ENCODE data around the gene CLEC2L.
A peak's percentile ranks its signal among the peaks of the same experiment; 100 is the strongest.

The CLEC2L gene

GRCh38 chr7:139557857-139558581 lies 34.5 kb downstream of the CLEC2L start:
- DNase-seq, result no peak

- DNase-seq, result no peak
These were observed 36.0 kb downstream of the CLEC2L start for GRCh38 chr7:139559364-139560105.

- no peak for DNase-seq
These were observed 36.7 kb downstream of the CLEC2L start for GRCh38 chr7:139560199-139560598.

DNA sequence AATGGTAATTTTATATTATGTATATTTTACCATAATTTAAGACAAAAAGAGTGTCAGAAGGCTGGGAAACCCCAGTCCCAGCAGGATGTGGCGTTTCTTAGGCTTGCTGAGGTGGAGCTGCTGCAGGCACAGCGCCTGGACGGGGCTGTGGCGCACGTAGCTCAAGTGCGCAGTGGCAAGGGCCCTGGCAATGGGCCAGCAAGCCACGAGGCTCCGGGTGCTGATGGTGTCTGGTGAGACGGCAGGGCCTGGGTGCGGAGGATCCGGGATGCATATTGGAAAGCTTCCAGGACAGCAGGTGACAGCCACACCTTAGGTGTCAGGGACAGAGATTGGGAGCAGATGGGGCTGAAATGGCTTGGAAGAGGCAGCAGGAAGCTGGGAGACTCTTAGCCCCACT lies 37.2 kb downstream of the CLEC2L start:
- DNase-seq, result no peak

GRCh38 chr7:139562491-139562890 lies 39.0 kb downstream of the CLEC2L start:
- DNase-seq, result no peak

GRCh38 chr7:139562961-139563565 lies 39.6 kb downstream of the CLEC2L start:
- DNase-seq, result peak; percentile 15

DNA sequence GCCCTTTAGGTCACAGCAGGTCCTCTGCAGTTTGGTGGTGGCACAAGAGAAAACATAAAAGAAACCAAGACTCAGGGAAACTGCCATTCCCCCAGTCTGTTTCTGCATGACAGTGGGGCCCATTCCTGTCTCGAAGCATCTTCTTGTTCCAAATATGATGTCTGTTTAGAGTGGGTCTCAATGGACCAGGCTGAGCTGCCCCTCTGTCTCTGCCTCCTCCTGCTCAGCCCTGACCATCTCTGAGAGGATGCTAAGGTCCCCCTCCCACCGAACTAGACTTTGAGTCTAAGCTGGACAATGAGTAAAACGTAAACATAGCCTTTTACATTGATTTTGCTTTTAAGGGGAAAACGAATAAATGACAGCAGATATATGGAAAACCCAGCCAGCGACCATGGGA lies 40.4 kb downstream of the CLEC2L start:
- DNase-seq, result no peak

DNA sequence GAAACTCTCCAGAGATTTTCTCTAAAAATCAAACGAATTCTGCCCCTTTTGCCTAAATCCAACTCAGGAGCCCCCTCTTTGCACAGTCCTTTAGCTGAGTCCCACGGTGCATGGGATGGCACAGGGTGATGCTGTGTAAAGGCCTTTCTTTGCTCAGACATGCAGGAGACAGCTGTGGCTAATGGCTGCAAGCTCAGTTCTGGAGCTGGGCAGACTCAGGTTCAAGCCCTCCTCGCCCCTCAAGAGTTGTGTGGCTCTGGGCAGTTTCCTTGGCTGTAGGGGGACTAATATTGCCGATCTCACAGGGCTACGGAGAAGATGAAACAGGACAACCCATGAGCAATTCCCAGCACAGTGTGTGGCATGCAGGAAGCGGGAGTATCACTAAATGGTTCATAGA lies 42.6 kb downstream of the CLEC2L start:
- DNase-seq, result no peak

- no peak for DNase-seq
These were observed 43.5 kb downstream of the CLEC2L start for GRCh38 chr7:139566736-139567646.

DNA sequence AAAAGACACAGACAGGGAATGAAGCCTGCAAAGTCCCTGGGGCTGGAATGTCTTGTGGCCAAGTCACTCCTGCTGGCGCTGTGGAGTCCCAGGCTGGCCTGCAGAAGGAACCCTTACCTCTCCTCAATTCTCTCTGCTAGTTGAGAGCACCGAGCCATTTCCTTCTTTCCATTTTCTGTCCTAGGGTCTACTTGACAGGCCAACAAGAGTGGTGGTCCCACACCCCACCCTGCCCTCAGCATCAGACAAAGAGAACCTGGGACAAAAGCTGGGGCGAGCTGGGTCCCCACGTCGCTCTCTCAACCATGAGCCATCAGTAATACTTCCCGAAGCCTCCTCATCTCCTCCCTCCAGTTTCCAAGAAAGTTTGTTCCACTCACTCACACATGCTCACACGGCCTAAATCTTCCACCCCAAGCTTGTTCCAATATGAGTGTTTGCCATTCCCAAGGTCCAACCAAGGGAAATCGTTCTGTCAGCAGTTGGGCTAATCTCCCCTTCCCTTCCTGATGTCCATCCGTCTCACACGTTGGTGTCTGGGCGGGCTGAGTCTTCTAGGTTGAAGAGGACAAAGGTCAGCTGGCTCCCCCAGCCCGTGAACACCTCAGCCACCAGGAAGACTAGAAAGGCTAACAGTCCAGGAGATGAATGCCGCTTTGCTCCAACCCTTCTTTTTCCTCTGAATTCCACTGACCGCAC lies 44.3 kb downstream of the CLEC2L start:
- no peak for DNase-seq

GRCh38 chr7:139568346-139568675 lies 44.8 kb downstream of the CLEC2L start:
- no peak for DNase-seq

DNA sequence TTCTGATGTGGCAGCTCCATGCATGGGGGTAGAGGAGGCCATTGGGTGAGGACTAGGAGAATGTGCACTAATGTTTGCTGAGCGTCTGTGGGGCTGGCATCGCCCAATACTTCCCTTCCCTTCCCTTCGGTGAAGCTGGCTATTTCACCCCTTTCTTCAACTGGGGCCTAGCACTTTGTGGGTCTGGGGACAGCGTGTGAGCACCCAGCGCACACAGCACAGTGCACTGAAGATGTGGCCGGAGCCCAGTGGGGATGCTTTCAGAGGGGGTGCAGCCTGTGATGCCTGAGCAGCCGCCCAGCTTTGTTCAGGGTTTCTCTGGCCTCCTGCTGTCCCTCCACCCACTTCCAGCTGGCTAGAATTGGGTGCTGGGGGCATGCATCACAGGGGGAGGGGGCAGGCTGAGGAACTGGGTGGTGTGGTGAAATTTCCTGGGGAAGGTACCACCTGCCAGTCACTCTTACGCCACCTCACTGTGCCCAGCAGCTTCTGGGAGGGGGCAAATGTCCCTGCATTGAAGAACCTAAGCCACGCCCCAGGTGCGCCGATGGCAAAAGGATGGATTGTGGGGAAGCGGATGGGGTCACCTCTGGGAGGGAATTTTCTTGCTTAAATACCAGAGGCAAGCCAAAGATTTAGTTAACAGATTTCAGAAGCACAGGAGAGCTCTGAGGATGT lies 45.5 kb downstream of the CLEC2L start:
- DNase-seq, result no peak

DNA sequence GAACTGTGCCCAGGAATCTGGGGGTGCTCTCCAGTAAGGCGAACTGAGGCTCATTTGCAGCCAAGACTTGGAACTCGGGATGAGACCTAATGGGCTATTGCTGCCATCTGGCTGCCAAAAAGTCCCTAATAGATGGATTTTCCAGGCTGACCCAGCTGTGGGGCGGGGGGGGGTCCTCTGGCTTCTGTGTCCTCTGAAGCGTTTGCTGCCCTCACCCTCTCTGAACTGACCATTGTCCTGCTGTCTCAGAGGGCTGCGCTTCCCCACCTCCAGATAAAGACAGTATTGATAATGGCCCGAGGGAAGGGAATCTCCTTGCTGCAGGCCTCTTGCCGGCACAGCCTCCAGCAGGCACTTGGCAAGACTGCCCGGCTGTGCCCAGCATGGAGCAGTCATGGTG lies 46.6 kb downstream of the CLEC2L start:
- DNase-seq, result no peak

GRCh38 chr7:139570626-139571025 lies 47.1 kb downstream of the CLEC2L start:
- DNase-seq, result no peak

GRCh38 chr7:139571190-139571589 lies 47.7 kb downstream of the CLEC2L start:
- no peak for DNase-seq

- DNase-seq, result no peak
These were observed 48.2 kb downstream of the CLEC2L start for GRCh38 chr7:139571651-139572050.

DNA sequence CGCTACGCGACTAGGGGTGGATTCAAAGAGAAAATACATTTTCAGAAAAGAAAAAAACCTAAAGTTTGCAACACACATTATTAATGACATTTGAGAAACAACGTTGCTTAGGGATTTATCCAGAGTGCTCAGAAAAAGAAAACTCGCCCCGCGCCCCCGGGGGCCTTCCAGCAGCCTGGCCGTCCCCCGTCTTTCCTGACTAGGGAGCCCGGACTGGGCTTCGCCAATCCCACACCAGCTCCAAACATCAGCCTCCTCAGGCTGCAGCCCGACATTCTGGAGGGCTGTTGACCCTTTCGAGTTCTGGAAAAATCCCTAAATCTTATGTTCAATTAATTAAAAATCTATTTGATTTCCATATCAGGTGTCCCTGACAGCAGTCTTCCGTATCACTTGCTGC lies 48.6 kb downstream of the CLEC2L start:
- DNase-seq, result no peak

GRCh38 chr7:139572704-139573385 lies 49.4 kb downstream of the CLEC2L start:
- DNase-seq, result no peak

- DNase-seq, result no peak
These were observed 50.4 kb downstream of the CLEC2L start for GRCh38 chr7:139573871-139574270.

DNA sequence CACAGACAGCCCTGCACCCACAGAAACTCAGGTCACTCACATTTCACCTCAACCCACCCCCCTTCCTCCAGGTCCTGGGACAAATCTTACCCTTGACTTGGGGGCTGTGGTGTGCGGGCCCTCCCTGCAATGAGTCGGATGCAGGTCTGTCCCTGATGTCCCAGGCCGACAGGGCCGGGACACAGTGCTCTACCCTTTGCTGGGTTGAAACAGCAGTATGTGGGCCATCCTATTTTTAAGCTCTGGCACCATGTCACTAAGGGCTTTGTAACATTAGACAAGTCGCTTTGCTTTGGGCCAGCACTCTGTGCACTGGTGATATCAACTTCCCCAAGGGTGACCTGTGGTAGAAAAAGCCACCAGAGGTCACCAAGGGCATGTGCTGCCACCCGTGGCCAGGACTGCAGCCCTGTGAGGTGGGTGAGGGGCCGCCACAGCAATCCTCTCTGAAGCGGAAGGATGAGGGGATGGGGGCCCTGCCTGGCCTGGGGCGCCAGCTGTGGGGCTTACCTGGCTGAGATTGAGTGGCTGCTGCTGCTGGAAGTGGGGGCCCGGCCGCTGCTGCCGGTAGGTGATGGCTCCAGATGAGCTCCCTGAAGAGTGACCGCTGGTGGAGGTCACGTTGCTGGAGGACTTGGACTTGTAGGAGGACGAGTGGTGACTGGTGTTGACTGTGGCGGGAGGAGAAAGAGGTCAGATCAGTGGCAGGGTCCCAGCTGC lies 51.3 kb downstream of the CLEC2L start:
- DNase-seq, result no peak

GRCh38 chr7:139575338-139575680 lies 51.8 kb downstream of the CLEC2L start:
- no peak for DNase-seq
